H9 (cell line): Measurements from ENCODE around the gene CXCL5. TPM values are rescaled to one million over a fixed set of nuclear protein-coding genes. Genes with fewer than 3 reads are reported as not detected.

Experiments
- DNase-seq: peaks from one replicate; pipeline ENCODE4 v3.0.0-alpha.2; 2017
- H2AFZ ChIP-seq: one replicate; pipeline ENCODE4 v1.6.1; 2013; ENCODE audit warnings: mild to moderate bottlenecking, low read length, control low read depth, moderate library complexity
- H2AK5ac ChIP-seq: 2 replicates; pipeline ENCODE4 v1.6.1; 2013; ENCODE audit warnings: low read length, control low read depth, mixed read lengths; ENCODE audit not compliant: insufficient read length
- H2BK120ac ChIP-seq: one replicate; pipeline ENCODE4 v1.6.1; 2013; ENCODE audit warnings: low read depth, mild to moderate bottlenecking, low read length, control low read depth, inconsistent platforms; ENCODE audit not compliant: poor library complexity, severe bottlenecking
- H2BK12ac ChIP-seq: 2 replicates; pipeline ENCODE4 v1.6.1; 2013; ENCODE audit warnings: low read length, control low read depth, mixed read lengths, low read depth; ENCODE audit not compliant: insufficient read length
- H2BK15ac ChIP-seq: 2 replicates; pipeline ENCODE4 v1.6.1; 2013; ENCODE audit warnings: low read depth, low read length, control low read depth
- H2BK20ac ChIP-seq: one replicate; pipeline ENCODE4 v1.6.1; 2013; ENCODE audit warnings: low read depth, mild to moderate bottlenecking, low read length, control low read depth, inconsistent platforms; ENCODE audit not compliant: poor library complexity, severe bottlenecking
- H2BK5ac ChIP-seq: 2 replicates; pipeline ENCODE4 v1.6.1; 2013; ENCODE audit warnings: low read length, control low read depth, mixed read lengths; ENCODE audit not compliant: insufficient read length
- H3K14ac ChIP-seq: 2 replicates; pipeline ENCODE4 v1.6.1; 2013; ENCODE audit warnings: low read length, control low read depth; ENCODE audit not compliant: insufficient read depth
- H3K18ac ChIP-seq: 2 replicates; pipeline ENCODE4 v1.6.1; 2013; ENCODE audit warnings: low read depth, mild to moderate bottlenecking, mixed read lengths, low read length, control low read depth; ENCODE audit not compliant: insufficient read length
- H3K23ac ChIP-seq: 2 replicates; pipeline ENCODE4 v1.6.1; 2013; ENCODE audit warnings: low read length, control low read depth, mixed read lengths, low read depth; ENCODE audit not compliant: insufficient read length
- H3K23me2 ChIP-seq: 2 replicates; pipeline ENCODE4 v1.6.1; 2013; ENCODE audit warnings: low read depth, mild to moderate bottlenecking, mixed read lengths, low read length, control low read depth; ENCODE audit not compliant: insufficient read length, poor library complexity, severe bottlenecking
- H3K27ac ChIP-seq: 2 replicates; pipeline ENCODE4 v1.5.1; 2013; ENCODE audit warnings: low read length, control low read depth, mixed read lengths, low read depth; ENCODE audit not compliant: insufficient read length
- H3K27me3 ChIP-seq: 2 replicates; pipeline ENCODE4 v1.6.1; 2013; ENCODE audit warnings: low read length, control low read depth, inconsistent platforms; ENCODE audit not compliant: insufficient read depth
- H3K4ac ChIP-seq: 2 replicates; pipeline ENCODE4 v1.6.1; 2013; ENCODE audit warnings: low read depth, mild to moderate bottlenecking, control low read depth, inconsistent platforms, low read length, moderate library complexity
- H3K4me1 ChIP-seq: 2 replicates; pipeline ENCODE4 v1.6.1; 2013; ENCODE audit warnings: low read length, control low read depth, inconsistent platforms; ENCODE audit not compliant: insufficient read depth
- H3K4me2 ChIP-seq: 2 replicates; pipeline ENCODE4 v1.6.1; 2013; ENCODE audit warnings: low read length, control low read depth, mixed read lengths; ENCODE audit not compliant: insufficient read length, insufficient read depth
- H3K56ac ChIP-seq: 2 replicates; pipeline ENCODE4 v1.6.1; 2013; ENCODE audit warnings: low read depth, mild to moderate bottlenecking, mixed read lengths, low read length, control low read depth; ENCODE audit not compliant: insufficient read length
- H3K79me1 ChIP-seq: 2 replicates; pipeline ENCODE4 v1.6.1; 2013; ENCODE audit warnings: low read depth, mild to moderate bottlenecking, moderate library complexity, low read length, control low read depth, inconsistent platforms; ENCODE audit not compliant: insufficient read depth, poor library complexity, severe bottlenecking
- H3K79me2 ChIP-seq: 2 replicates; pipeline ENCODE4 v1.6.1; 2013; ENCODE audit warnings: low read length, control low read depth, inconsistent platforms; ENCODE audit not compliant: insufficient read depth
- H3K9ac ChIP-seq: 2 replicates; pipeline ENCODE4 v1.6.1; 2013; ENCODE audit warnings: low read length, control low read depth, mixed read lengths; ENCODE audit not compliant: insufficient read length; ENCODE audit errors: extremely low read depth
- H3K9me3 ChIP-seq: one replicate; pipeline ENCODE4 v1.6.1; 2013; ENCODE audit warnings: low read depth, low read length, inconsistent platforms; ENCODE audit not compliant: control insufficient read depth
- H3T11ph ChIP-seq: one replicate; pipeline ENCODE4 v1.6.1; 2013; ENCODE audit warnings: mild to moderate bottlenecking, low read length, control low read depth, inconsistent platforms
- H4K20me1 ChIP-seq: one replicate; pipeline ENCODE4 v1.6.1; 2013; ENCODE audit not compliant: control insufficient read depth, insufficient read length, insufficient read depth
- H4K5ac ChIP-seq: 2 replicates; pipeline ENCODE4 v1.6.1; 2013; ENCODE audit warnings: low read depth, mild to moderate bottlenecking, mixed read lengths, low read length, control low read depth; ENCODE audit not compliant: insufficient read length
- H4K8ac ChIP-seq: replicated peaks from 2 replicates; pipeline ENCODE4 v1.6.1; 2013; ENCODE audit warnings: low read length, control low read depth, mixed read lengths, low read depth; ENCODE audit not compliant: insufficient read length
- H4K91ac ChIP-seq: 2 replicates; pipeline ENCODE4 v1.6.1; 2013; ENCODE audit warnings: low read depth, mild to moderate bottlenecking, moderate library complexity, mixed read lengths, low read length, control low read depth; ENCODE audit not compliant: insufficient read length
- H3K27ac Mint-ChIP-seq, 3 experiments: 2 replicates in 2 of 3; 3 replicates in 1 of 3; pipeline ENCODE4 v1.8.0; 2020 to 2021; ENCODE audit warnings: mixed read lengths in 3 of 3, mild to moderate bottlenecking in 1 of 3, moderate library complexity in 1 of 3
- H3K27me3 Mint-ChIP-seq: 2 replicates; pipeline ENCODE4 v1.8.0; 2021; ENCODE audit warnings: low read depth, mild to moderate bottlenecking, moderate library complexity, mixed read lengths
- H3K36me3 Mint-ChIP-seq, 3 experiments: 2 replicates in 2 of 3; 3 replicates in 1 of 3; pipeline ENCODE4 v1.8.0; 2020 to 2021; ENCODE audit warnings: low read depth in 3 of 3, mixed read lengths in 3 of 3; ENCODE audit not compliant: insufficient read depth in 1 of 3
- H3K4me1 Mint-ChIP-seq, 2 experiments: 2 replicates each; pipeline ENCODE4 v1.8.0; 2020; ENCODE audit warnings: mixed read lengths in 2 of 2
- H3K4me3 Mint-ChIP-seq, 2 experiments: 2 replicates in 1 of 2; 3 replicates in 1 of 2; pipeline ENCODE4 v1.8.0; 2020 to 2021; ENCODE audit warnings: mild to moderate bottlenecking in 2 of 2, mixed read lengths in 2 of 2, moderate library complexity in 1 of 2
- H3K9me3 Mint-ChIP-seq, 2 experiments: 2 replicates in 1 of 2; 3 replicates in 1 of 2; pipeline ENCODE4 v1.8.0; 2020; ENCODE audit warnings: mild to moderate bottlenecking in 2 of 2, mixed read lengths in 2 of 2, moderate library complexity in 1 of 2
- CTCF ChIP-seq: fragments of 200-600 bp; sonication (generic); conservative IDR thresholded peaks from 3 replicates; pipeline ENCODE4 v1.8.0; 2021; ENCODE audit warnings: antibody characterized with exemption, mild to moderate bottlenecking
- WGBS: extraction: QIAGEN DNeasy Blood & Tissue Kit; methylation state at CpG from one replicate; pipeline ENCODE4 v1.1.7; 2013; ENCODE audit warnings: missing lambda C conversion rate, low lambda C conversion rate, mixed read lengths; ENCODE audit not compliant: insufficient read length; ENCODE audit errors: extremely low coverage; 5-methylcytosine and 5-hydroxymethylcytosine counted together
- total RNA-seq: library from RNA; stranded (reverse); gene quantifications from 2 replicates; pipeline ENCODE4 v1.2.1, GENCODE V29; 2021

Gene CXCL5
- total RNA-seq, 1 experiment from 2014 or later, result 9.2 TPM

- Histone ChIP-seq H2BK120ac (no peak overlapping the region), H3K4me1 (no peaks in the 10 kb centered on the region), H3K56ac (no peak overlapping the region), H3K14ac (no peak overlapping the region), H3K4me2 (no peak overlapping the region), H3K9me3 (no peaks in the 10 kb centered on the region), H2AFZ (no peak overlapping the region), H3K27ac (no peak overlapping the region), H3K79me2 (no peaks in the 10 kb centered on the region), H2BK15ac (no peak overlapping the region), H2AK5ac (no peak overlapping the region), H4K20me1 (no peaks in the 10 kb centered on the region), H4K91ac (no peak overlapping the region), H4K5ac (no peak overlapping the region), H2BK5ac (no peak overlapping the region), H3K18ac (no peak overlapping the region), H2BK20ac (no peak overlapping the region), H4K8ac (no peak overlapping the region), H3K23me2 (no peaks in the 10 kb centered on the region), H2BK12ac (no peak overlapping the region), H3K27me3 (no peaks in the 10 kb centered on the region), H3K79me1 (no peaks in the 10 kb centered on the region), H3T11ph (no peak overlapping the region), H3K9ac (no peak overlapping the region), H3K4ac (no peak overlapping the region), H3K23ac (no peak overlapping the region)
- Mint-ChIP-seq H3K9me3 (peaks cover 0 to 7% of the 10 kb centered on the region in 2 experiments; a peak in 2 of 5 replicates), H3K27ac (no peak overlapping the region), H3K4me3 (no peak overlapping the region), H3K4me1 (peaks cover 13 to 31% of the 10 kb centered on the region in 2 experiments), H3K36me3 (peaks cover 3 to 26% (median 17%) of the 10 kb centered on the region in 3 experiments; a peak in 6 of 7 replicates), H3K27me3 (no peaks in the 10 kb centered on the region)
- no peak for TF ChIP-seq CTCF
- no peak for DNase-seq
- no CpG with 5 or more reads among the region's 9 CpGs for WGBS
Observed at GRCh38 chr4:73990988-73991741, 7.3 kb downstream of the CXCL5 start.
